HG02981 (cell line): ENCODE results near the gene PIGT.

Source experiments
- ATAC-seq: cut with Tn5 transposase; IDR thresholded peaks from one replicate; pipeline ENCODE4 v1.9.1; 2021; ENCODE audit warnings: mild to moderate bottlenecking, moderate library complexity; ENCODE audit not compliant: unreplicated experiment

PIGT gene

DNA sequence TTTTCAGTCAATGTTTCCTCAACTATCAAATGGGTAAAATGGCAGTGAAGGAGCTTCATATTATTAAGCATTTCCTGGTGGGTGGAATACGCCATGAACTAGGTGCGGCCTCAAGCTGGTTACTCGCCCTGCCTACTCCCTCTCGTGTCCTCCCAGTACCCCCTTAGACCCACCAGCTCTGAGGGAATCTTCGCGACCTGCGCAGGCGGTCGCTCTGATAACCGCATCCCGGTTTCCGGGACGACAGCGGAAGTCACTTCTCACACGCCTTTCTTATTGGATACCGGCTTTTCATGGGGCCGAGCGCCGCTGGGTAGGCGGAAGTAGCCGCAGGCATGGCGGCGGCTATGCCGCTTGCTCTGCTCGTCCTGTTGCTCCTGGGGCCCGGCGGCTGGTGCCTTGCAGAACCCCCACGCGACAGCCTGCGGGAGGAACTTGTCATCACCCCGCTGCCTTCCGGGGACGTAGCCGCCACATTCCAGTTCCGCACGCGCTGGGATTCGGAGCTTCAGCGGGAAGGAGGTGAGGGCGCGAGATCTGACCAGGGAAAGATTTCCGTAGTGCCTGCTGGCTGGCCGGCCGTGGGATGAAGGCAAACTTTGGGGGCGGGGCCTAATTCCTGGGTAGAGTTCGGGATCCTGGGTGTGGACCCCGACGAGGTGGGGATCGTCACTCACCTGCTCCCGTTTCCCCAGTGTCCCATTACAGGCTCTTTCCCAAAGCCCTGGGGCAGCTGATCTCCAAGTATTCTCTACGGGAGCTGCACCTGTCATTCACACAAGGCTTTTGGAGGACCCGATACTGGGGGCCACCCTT lies at the start of gene PIGT:
TSS of gene PIGT (plus strand) at position 320 of the 816 bp plus-strand sequence. CDS start at position 336, 16 bp downstream.
- ATAC-seq = peak; percentile 55

DNA sequence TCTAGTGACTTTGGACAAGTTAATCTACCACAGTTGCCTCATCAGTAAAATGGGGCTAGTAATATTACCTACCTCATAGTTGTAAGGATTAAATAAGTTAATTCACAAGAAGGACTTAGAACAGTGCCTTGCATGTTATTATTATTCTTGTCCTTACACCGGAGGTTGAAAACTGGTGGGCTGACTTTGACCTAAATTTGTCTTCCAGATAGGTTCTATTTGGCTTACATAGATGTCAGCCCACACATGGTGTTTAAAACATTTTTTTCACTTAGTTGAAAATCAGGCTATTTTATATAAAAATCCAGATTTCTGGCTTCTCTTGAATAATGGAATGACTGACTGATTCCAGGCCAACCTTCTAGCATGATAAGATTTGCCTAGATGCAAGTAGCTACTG lies 49.7 kb upstream of the PIGT start:
- no peak for ATAC-seq

DNA sequence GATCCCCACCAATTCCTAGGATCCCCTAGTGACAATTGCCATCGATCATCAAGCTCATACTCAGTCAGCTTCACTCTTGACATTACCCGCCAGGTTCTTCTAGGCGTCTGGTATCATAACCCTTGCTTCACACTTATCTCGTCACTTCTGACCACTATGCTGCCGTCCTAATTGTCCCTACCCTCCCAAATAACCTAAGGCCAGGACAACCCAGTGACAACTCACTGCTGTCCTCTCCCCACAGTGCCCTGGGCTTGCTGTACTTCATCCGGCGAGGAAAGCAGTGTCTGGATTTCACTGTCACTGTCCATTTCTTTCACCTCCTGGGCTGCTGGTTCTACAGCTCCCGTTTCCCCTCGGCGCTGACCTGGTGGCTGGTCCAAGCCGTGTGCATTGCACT lies 49.3 kb upstream of the PIGT start:
- ATAC-seq = no peak

DNA sequence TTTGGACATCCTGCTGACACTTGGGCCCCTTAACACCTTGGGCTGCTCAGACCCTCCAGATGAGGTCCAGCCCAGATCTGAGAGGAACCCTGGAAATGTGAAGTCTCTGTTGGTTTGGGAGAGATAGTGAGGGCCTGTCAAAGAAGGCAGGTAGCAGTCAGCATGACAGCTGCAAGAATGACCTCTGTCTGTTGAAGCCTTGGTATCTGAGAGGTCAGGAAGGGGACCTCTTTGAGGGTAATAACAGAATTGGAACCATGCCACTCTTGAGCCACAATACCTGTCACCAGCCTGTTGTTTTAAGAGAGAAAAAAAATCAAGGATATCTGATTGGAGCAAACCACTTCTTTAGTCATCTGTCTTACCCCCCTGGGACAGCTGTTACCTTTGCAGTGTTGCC lies 48.8 kb upstream of the PIGT start:
- ATAC-seq = no peak

DNA sequence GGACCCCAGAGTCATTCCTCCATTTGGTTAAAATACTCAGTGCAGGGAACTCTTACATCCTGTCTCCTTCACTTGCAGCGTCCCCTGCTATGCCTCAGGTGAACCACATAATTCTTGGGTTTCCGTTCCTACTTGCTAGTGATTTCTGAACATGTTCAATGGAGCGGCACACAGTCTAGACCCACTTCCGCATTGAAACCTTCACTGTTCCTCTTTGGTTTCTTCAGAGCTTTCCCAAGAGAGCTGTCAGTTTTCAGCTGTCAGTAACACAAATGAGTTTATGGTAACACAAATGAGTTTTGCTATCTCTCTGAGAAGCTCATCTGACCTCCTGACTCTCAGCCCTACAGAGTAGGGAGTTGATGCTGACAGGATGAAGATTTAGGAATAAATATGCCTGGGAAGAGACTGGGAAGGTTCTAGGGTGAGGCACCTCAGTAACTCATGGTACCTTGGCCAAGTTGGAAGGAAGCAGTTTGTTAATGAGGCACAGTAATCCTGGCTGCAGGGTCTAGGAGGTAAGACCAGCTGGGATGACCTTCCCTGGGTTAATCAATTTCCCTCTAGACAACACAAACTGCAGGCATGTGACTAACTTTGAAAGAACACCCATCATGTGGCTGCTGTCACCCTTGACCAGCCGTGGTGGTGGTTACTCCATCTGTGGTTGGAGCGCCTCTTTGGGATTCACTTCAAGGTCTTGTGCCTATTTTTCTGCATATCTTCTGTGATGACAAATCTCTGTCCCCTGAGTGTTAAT lies 47.5 kb upstream of the PIGT start:
- ATAC-seq = peak; percentile 72

DNA sequence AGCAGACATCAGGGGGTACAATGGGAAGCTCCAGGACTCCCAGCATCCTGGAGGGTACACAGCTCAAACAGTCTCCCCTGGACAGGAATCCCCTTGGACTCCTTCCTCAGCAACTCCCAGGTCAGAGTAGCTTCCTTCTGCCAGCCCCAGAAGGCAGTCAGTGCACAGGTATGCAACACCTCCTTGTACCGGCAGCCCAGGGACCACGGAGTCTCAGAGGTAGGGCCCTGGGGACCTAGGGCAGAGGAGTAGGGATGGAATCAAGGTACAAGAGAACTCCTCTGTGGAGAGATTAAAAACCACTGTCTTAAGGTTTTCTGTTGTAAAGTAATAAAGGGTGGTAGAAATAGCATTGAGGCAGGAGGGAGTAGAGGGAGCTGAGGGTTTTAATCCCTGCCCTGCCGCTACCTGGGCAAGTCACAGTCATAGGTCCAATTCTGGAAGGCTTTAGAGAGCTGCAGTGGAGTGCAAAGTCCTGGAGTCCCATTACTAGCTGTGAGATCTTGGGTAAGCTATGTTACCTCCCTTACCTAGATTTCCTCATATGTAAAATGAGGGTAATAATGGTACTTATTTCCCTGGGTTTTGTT lies 45.3 kb upstream of the PIGT start:
- no peak for ATAC-seq

DNA sequence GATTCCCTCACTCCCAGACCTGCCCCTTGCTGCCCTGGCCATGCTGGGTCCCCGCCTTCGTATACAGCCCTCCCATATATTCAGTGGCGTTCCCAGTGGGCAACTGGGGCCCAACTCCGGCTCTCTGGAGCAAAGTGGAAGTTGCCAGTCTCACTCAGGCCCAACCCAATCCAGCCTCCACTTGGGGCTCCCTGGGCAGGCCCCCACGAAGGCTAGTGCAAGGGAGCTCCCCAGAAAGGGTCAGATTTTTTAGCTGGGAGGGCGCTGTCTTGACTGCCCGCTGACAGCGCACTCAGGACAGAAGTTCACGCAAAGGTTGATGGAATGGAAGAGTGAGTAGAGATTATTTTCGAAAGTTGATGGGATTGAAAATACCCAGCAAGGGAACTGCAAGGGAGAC lies 43.7 kb upstream of the PIGT start:
- no peak for ATAC-seq

DNA sequence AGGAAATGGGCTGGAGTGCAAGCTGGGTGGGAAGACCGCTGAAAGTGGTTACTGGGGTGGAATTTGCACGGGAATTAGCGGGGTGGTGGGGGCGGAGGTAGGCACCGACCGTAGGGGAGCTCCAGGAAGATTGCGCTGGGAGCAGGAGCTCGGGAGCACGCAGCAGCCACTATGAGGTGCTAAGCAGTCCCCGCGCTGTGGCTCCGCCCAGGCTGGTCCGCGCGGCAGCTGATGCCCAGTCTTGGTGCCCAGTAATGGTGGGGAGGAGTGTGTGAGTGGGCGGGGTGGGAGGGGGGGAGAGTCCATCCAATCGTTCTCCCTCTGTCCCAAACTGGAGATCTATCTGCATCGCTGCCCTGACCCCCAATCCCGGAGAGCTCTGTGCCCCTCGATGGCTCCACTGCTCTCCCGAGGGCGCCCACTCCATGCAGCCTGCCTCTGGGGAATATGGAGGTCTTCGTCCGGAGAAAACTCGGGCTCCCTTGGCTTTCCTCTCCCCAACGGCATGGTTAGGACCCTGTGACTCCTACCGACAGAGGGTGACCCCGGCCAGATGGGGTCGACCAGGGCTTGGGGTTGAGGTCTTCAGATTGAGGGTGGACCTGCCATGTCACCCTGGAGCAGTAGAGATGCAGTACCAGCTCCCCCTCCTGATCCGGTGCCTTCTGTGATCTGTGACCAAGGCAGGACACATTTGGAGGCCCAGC lies 43.1 kb upstream of the PIGT start:
- no peak for ATAC-seq

DNA sequence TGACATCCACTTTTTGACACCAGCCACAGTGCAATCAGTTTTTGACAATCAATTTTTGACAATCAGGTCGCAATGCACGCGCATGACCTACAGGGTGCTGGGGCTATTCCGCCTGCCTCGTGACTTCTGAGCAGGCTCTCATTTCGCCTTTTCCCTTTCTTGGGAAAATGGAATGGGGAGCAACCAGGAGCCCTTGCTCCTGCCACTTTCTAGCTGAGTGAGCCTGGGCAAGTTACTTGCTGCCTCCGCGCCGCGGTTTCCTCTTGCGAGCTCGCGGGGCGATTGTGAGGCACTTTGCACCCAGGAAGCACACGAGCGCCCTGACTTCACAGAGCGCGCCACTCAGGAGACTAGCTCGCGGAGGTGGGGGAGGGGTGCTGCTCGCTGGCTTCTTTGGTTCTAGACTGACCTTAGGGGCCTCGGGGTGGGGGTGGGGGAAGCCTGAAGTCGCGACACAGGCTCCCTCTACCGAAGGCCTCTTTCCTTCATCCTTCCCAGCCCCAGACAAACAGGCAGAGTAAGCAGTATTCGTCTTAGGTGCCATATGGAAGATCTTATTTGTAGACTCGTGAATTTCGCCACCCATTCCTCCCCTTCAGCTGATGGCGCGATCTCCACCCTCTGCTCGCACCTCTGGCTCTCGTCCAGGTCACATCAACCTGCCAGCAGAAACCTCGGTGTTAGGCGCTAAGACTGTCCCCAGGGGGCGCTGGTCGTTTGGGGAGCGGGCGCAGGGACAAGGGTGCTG lies 42.4 kb upstream of the PIGT start:
- peak; percentile 63 for ATAC-seq

DNA sequence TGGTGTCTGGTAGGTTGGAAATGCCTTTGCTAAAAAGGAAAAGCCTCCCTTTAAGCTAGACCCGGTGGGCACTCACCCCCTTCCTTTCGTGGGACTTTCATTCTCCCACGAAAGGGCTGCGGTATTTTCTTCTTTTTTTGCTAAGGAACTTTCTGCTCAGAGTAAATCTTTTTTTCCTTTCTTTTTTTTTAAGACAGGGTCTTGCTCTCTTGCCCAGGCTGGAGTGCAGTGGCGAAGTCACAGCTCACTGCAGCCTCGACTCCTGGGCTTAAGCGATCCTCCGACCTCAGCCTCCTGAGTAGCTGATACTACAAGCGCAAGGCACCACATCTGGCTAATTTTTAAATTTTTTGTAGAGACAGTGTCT lies 41.9 kb upstream of the PIGT start:
- no peak for ATAC-seq

DNA sequence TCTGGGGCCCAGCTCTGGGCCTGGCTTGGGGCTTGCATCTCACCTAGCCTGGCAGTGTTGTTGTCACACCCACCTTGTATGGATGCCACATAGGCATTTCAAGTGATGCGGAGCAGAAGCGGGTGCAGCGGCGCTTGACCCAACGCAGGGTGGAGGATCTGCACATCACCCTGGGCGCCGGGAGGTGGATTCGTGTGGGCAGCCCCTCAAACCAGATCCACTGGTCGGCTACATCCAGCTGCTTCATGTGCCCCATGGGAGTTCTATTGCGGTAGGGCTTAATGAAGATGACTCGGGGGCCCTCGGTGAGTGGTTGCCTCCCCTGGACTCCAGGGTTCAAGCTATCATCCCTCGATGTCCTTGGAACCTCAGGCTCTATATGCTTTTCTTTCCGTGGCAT lies 41.0 kb upstream of the PIGT start:
- ATAC-seq = no peak

DNA sequence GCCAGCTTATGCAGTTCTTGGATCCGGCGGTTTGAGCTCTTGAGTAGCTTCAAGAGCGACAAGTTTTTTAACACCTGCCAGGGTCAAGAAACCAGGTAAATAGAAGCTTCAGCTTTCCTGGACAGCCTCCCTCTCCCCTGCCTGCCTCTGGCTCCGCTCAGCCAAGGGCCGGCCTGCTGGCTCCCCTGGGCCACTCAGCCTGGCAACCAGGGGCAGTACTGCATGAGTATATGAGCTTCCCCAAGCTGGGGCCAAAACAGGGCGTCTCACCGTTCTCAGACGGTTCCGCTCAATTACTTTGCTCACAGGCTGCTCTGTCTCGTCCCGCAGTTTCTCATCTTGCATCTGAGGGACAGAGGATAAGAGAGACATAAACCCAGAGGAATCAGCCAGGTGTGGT lies 38.7 kb upstream of the PIGT start:
- ATAC-seq = no peak

DNA sequence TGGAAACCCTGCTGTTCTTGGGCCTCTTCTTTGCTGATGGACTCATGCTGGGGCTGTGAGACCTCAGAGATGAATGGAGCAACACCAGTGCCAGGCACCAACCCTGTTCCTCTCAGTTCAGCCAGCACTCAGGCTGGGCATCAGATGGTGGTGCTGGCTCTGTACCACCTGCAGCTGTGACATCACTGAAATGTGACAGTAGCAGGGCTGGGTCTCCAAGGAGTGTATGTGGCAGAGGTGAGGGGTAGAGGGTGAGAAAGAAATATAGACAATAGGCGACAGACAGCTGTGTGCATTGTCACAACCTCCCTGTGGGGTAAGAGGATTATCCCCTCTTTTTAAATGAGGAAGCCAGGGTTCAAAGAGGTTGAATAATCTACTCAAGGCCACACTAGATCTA lies 37.8 kb upstream of the PIGT start, which contains the start of gene TP53TG5:
TSS of gene TP53TG5 (minus strand) at position 135 of the 400 bp plus-strand sequence. CDS start at position 46, 89 bp downstream.
- ATAC-seq = no peak

DNA sequence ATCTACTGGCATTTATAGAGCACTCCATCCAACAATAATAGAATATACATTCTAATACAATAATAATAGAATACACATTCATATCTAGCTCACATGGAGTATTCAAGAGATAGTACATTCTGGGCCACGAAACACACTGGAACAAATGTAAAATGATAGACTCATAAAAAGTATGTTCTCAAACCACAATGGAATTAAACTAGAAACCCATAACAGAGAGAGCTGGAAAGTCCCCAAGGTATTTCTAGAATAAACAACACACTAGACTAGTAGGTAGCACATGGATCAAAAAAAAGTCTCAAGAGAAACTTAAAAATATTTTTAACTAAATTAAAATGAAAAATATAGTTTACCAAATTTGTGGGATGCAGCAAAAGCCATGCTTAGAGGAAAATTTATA lies 28.7 kb upstream of the PIGT start:
- ATAC-seq = no peak

DNA sequence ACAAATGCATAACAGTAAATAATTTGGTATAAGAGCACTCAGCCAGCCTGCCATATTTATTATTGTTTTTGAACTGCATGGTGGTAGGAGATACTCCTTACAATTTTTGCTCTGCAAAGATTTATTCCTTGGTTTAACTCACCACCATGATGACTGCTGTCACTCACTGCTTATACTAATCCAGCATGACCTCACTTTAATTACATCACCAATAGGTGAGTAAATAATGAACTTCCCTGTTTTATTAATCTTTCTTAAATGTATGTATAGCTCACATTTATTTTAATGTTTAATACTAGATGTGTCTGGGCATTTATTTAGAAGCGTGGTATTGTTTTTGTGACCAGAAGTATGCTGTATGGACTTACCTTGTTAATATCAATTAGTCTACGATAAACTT lies 25.0 kb upstream of the PIGT start:
- no peak for ATAC-seq

DNA sequence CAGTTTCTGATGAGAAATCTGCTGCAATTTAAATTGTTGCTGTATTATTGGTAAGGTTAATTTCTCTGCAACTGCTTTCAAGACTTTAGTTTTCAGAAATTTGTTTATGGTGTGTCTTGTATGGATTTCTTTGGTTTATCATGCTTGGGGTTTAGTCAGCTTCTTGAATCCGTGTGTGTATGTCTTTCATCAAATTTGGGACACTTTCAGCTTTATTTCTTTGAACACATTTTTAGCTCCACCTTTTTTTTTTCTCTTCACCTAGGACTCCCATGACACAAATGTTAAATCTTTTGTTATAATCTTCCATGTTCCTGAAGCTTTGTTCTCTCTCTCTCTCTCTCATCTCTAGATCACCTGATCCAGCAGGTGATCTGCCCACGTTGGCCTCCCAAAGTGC lies 24.4 kb upstream of the PIGT start:
- no peak for ATAC-seq

DNA sequence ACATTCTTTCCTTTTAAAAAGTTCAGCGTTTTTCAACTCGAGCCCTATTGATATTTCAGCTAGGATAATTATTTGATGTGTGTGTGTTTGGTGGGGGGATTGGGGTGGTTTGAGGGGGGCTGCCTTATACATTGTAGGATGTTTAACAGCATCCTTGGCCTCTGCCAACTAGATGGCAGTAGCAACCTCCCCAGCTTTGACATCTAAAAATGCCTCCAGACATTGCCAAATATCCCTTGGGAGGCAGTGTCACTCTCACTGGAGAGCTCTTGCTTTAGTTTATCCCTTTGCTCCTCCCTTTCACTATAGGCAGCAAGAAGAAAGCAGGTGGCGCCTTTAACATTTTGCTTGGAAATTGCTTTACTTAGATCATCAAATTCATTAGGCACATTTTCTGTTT lies 23.2 kb upstream of the PIGT start:
- ATAC-seq = no peak

DNA sequence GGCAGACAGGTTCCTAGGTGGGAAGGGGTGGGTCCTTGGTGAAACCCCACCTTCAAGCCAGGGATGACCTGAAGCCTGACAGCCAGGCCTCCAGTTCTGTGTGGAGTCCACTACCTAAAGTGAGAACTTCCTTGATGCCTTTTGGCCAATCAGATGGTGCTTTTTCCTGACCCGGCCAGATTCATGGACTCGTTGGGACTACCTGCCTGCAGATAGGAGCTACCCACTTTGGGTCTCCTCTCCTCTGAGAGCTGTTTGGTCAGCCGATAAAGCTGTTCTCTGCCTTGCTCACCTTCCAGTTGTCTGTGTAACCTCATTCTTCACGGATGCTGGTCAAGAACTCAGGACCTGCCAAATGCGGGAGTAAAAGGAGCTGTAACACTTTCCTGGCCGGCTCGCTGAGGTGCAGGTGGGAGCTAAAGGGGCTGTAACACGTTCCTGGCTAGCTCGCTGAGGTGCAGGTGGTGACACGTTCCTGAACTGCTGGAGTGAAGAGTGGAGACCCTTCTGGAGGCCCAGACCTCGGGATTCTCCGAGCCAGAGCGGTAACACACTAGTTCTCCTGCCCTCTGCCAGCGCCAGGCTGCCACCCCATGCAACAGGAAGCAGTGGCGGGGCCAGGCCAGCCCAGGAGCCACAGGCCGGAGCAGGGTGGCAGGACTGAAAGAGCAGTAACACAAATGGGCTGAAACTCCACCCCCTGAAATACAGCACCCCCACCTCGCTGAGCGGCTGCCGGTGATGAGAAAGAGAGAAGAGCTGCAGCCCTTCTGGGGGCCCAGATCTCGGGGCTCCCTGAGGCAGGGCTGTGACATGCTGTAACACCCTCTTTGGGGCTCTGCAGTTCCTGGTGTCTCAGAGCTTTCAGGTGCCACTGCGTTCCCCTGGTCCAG lies 21.5 kb upstream of the PIGT start:
- no peak for ATAC-seq

DNA sequence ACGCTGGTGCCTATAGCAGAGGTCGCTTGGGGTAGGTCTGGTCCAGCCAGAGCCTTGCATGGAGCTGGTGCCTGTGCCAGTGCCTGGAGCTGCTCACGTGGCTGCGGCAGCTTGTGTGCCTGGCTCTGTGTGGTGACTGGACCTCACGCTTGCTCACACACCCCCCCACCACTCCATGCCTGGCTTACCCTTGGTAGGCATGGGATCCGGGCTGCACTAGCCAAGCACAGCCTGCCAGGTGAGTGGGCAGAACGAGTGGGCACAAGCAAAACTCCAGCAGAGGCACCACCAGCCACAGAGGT lies 20.9 kb upstream of the PIGT start:
- ATAC-seq = no peak

DNA sequence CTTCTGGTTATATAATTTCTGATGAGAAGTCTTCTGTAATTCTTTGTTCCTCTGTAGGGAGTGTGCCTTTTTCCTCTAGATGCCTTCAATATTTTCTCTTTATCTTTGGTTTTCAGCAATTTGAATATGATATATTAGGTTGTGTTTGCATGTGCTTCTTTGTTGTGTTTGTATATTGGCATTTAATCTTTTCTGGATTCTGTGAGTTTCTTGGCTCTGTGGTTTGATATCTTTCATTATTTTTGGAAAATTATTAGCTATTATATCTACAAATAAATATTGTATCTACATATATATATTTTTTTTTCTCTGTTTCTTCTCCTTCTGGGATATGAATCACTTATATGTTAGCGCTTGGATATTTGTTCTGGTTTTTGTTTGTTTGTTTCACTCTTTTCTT lies 16.9 kb upstream of the PIGT start:
- ATAC-seq = no peak
